NCI-H1092 treated with DMSO at 0.1 percent for 48 hours (cell line): ENCODE measurements around the gene RNFT2.
"Not testable (repeated sequence)": the region's sequence is repeated elsewhere in the genome, so short reads cannot be mapped to it uniquely, and the experiment has no call there.

Source experiments
- DNase-seq: peaks from one replicate; lab custom pipeline; 2025; lab: John Stamatoyannopoulos, UW

Gene RNFT2

DNA sequence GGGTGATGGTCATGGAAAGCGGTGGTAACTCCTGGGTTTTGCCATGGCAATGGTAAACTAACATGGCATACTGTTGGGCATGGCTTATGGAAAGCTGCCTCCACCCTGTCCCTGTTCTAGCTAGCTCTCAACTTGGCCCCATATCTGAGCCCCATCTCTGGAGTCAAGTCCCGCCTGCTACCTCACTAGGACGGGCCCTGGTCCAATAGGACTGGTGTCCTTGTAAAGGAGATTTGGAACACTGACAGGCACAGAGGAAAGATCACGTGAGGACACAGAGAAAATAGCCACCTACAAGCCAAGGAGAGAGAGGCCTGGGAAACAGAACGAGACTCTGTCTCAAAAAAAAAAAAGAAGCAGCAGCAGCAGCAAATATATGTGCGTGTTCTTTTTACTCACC, 59.8 kb downstream of the RNFT2 start:
- DNase-seq = no peak

DNA sequence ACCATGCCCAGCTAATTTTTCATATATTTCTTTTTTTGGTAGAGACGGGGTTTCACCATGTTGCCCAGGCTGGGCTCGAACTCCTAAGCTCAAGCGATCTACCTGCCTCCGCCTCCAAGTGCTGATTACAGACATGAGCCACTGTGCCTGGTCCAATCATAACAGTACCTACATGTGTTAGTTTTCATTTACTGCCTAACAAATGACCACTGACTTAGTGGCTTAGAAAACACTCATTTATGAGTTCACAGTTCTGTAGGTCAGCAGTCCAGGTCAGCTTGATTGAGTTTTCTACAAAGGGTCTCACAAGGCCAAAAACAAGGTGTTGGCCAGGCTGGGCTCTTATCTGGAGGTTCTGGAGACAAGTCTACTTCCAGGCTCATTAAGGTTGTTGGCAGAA, 60.6 kb downstream of the RNFT2 start:
- no peak for DNase-seq

GRCh38 chr12:116799955-116800354, 61.8 kb downstream of the RNFT2 start:
- DNase-seq = no peak

DNA sequence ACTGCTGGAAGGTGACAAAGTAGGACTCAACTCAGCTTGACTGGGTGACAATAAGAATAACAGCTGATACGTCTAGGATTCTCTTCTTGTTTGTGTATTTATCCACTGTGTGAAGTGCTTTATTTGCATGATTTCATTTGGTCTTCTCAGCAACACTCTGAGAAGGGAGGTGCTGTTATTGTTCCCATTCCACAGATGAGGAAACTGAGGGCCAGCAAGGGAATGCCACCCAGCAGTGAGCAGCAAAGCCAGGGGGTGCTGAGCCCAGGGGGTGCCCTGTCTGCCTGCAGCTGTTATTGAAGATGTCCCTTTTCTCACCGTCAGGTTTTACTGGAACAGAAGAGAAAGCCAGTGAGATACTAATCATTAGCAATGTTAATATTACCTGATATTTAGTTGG, 62.8 kb downstream of the RNFT2 start:
- no peak for DNase-seq

- DNase-seq = no peak
These were observed 63.9 kb downstream of the RNFT2 start for GRCh38 chr12:116802018-116802417.

DNA sequence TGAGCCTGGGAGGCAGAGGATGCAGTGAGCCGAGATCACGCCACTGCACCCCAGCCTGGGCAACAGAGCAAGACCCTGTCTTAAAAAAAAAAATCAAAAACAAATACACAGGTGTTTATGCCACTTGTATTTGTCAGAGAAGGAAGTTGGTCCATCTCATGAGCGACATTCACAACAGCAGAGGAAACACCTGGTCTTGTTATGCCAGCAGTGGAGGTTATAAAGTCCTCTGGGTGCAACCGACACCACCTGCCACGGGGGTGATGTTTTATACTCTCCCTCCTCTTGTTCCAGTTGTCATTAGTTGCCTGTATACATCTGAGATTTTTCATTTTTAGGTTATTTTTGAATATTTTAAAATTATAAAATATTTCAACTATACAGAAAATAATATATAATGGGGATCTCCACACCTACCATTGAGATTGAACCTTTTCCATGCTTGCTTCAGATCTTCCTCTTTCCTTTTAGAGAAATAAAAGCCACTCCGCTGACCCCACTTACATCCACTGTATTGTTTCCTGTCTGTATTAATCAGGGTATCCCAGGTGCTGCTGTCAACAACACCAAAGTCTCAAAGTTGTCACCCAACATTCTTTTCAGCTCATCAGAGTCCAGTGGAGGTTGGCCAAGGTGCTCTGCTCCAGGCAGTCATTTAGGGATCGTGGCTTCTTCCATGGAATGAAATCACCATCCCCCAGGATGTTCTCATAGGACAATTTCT, 65.1 kb downstream of the RNFT2 start:
- no peak for DNase-seq

- no peak for DNase-seq
These were observed 65.9 kb downstream of the RNFT2 start for GRCh38 chr12:116804051-116804450.

GRCh38 chr12:116806845-116807440, 68.8 kb downstream of the RNFT2 start:
- DNase-seq = no peak

DNA sequence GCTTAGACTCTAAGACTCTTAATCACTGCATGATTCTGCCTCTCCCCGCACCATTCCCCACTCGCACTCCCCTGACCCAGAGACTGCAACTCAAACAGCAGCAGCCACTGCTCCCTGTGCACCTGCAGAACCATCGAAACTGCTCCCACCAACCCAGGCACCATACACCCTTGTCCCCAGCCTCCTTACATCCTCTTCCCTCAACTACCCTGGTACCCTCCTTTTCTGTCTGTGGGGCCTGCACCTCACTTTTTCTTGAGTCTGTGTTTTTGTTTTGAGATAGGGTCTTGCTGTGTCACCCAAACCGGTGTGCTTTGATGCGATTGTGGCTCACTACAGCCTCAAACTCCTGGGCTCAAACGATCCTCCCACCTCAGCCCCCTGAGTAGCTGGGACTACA, 69.4 kb downstream of the RNFT2 start:
- no peak for DNase-seq

DNA sequence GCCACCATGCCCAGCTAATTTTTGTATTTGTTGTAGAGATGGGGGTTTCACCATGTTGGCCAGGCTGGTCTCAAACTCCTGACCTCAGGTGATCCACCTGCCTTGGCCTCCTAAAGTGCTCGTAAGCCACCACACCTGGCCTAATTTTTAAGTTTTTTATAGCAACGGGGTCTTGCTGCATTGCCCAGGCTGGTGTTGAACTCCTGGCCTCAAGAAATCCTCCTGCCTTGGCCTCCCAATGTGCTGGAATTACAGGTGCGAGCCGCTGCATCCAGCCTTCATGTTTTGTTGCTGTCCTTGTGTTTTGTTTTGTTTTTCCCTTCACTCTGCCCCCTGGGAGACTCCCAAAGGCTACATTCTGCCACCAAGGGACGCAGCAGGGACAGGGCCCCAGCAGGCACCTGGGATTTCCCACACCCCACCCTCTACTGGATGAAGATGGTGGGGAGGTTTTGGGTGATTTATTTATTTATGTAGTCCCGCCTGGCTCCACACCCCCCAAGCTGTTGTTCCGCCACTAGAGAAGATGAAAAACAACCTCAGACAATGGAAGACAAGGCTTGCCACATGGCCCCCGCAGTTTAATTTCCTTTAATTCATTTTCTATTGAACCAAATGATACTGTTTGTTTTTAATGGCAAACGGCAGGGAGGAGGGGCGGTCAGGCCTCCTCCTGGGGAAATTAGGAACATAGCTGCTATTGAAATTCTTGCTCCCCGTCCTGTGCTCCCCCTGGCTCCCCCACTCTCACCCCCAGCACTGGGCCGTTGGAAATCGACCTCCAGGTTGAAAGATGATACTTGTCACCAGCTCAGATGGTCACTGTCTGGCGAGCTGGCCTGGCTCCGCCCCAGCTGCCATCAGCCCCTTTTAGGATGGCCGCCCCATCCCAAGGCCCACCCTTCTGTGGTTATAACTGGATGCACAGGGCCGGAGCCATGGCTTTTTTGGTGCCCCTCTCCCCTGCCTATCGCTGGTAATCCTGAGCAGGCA, 70.3 kb downstream of the RNFT2 start:
- DNase-seq = no peak

GRCh38 chr12:116812238-116812637, 74.1 kb downstream of the RNFT2 start:
- no peak for DNase-seq

DNA sequence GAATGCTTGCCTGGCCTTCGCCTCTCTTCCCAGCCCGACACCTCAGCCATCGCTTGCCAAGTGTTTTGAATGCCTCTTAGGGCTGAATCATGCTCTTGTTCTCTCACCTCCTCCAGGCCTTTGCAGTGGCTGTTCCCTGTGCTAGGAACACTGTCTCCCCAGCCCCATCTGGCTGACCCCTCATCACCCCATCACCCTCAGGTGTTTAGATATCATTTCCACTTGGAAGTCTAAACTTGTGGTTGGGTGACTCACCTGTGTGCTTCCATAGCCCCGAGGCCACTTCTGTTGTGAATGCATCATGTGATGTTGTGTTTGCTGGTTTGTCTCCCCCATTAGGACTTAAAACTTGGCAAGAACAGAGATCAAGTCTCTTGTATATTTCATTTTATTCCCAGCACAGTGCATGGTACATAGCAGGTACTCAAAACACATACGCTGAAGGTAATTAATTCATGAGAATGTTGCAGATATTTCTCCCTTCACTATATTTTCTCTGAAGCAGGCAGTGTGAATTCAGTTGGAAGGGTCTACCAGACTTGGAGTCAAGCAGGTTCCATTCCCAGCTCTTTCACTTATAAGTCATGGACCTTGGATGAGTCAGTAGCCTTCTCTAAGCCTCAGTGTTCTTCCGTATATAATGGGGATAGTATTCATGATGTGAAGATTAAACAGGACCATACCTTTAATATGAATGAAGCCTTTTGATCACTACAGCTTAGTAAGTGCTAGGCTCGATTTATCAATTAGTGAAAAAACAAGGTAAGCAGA, 75.3 kb downstream of the RNFT2 start:
- no peak for DNase-seq

GRCh38 chr12:116814766-116815165, 76.7 kb downstream of the RNFT2 start:
- not testable (repeated sequence) for DNase-seq

GRCh38 chr12:116818341-116818856, 80.3 kb downstream of the RNFT2 start:
- no peak for DNase-seq

GRCh38 chr12:116818948-116819832, 81.1 kb downstream of the RNFT2 start:
- peak; percentile 73 for DNase-seq

GRCh38 chr12:116820064-116820656, 82.0 kb downstream of the RNFT2 start:
- DNase-seq = no peak

GRCh38 chr12:116821291-116821690, 83.2 kb downstream of the RNFT2 start:
- DNase-seq = no peak

DNA sequence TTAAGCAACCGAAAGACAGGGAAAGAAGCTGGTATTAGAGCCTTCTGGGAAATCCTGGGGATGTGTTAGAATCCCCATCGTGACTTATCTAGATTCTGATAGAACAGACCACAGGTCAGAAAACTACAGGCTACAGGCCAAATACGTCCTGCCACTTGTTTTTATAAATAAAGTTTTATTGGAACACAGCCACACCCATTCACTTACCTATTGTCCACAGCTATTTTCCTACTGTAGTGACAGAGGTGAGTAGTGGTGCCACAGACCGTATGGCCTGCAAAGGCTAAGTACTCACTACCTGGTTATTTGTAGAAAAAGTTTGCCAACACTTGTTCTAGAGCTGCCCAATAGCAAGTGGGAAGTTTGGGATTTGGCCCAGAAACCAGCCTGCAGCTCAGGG, 89.3 kb downstream of the RNFT2 start:
- DNase-seq = no peak

DNA sequence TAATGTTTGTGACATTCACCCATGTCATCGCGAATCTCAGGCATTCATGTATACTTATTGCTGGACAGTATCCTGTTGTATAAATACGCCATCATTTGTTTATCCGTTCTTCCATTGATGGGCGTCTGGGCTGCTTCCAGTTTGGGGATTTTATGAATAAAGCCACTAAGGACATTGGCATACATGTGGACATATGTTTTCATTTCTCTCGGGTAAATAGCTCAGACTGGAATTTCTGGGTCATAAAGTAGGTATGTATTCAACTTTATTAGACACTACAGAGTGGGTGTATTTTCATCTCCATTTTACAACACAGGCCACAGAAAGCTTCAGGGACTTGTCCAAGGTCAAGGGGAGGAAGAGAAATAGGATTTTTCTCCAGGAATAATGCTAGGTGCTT, 94.2 kb downstream of the RNFT2 start:
- DNase-seq = no peak

DNA sequence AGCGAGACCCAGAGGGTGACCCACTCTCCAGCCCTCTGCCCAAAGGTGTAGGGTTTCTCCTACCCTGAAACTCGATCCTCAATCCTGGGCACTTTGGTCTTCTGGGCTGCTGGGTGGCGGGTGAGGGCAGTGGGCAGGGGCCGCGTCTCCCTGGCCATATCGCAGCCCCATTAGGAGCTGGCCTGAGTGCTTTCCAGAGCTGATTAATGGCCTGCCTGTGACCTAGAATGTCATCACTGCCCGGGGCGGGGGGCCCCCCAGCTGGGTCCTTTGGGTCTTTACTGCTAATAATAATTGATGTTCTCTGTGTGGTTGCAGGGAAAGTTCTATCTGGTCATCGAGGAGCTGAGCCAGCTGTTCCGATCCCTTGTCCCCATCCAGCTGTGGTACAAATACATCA, 95.4 kb downstream of the RNFT2 start:
- DNase-seq = no peak
